ENCODE data around the gene CCDC124.

DNA sequence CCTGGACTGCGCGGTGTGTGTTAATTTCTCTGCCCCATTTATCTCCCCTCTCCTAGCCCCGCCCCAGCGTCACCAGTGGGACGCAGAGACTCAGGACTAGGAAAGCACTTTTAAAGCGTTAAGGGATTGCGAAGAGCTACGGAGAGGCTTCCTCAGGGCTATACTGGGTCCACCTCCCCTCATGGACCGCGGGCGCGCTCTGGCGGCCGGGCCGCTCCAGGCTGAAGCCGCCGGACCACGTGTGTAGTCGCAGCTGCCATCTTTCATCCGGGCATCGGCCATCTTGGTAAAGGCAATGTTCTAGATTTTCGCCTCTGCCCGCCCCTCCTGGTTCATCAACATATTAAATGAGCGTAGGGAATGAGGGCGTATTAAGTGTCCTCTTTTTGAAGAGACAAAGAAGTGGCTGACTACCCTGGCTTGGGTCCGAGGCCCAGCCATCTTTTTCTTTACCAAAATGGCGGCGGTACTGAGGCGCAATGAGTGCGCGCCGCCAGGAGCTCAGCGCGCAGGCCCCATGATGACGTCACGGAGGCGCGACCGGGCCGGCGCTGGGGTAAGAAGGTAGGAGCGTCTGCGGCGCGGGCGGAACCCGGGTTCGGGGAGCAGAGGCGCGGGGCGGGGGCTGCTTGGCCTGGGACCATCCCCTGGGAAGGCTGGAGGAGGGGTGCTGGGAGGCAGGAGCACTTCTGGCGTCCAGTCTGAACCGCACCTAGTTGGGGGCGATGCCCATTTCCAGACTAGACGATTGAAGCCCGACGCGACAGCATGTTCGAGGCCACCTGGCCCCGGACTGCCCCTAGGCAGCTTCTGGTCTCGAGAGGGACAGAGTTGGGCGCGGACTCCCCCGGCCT is at the start of gene CCDC124:
- TF ChIP-seq CTCF (IDR thresholded peaks at IDR 0.05; ENCODE audit: borderline replicate concordance, extremely low read depth, low read length, poor library complexity, severe bottlenecking): peak; percentile 91
- no peak for TF ChIP-seq EZH2 (IDR thresholded peaks at IDR 0.05; ENCODE audit: borderline replicate concordance, low read depth, low read length, severe bottlenecking)
